ENCODE results near the gene LMNTD2. TPM values are rescaled to one million over a fixed set of nuclear protein-coding genes. Genes with fewer than 3 reads are reported as not detected.
A peak's percentile ranks its signal among the peaks of the same experiment; 100 is the strongest.

LMNTD2 gene
- total RNA-seq, 1 donor from 2014 or later = 8.8 TPM

DNA sequence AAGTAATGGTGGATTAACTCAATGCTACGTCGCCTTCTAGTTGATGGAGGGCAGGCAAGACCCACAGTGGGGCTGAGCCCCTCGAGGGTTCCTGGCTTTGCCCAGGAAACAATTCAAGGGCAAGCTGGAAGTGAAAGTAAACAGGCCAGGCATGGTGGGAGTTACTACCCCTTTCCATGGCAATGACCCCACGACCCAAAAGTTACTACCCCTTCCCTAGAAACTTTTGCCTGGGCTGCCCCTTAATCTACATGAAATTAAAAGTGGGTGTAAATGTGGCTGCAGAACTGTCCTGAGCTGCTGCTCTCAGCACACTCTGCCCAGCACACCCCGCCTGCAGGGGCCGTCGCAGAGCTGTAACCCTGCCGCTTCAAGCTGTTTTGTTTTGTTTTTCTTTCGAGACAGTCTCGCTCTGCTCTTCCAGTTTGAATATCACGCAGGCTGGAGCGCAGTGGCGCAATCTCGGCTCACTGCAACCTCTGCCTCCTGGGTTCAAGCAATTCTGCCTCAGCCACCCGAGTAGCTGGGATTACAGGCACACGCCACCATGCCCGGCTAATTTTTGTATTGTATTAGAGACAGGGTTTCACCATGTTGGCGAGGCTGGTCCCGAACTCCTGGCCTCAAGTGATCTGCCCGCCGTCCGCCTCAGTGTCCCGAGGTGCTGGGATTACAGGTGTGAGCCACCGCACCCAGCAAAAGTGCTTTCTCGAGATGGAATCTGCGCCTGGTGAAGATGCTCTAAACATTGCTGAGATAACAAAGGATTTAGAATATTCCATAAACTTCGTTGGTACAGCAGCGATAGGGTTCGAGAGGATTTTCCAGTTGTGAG, 47.6 kb downstream of the LMNTD2 start:
- DNase-seq (ENCODE audit: low spot score) = no peak

DNA sequence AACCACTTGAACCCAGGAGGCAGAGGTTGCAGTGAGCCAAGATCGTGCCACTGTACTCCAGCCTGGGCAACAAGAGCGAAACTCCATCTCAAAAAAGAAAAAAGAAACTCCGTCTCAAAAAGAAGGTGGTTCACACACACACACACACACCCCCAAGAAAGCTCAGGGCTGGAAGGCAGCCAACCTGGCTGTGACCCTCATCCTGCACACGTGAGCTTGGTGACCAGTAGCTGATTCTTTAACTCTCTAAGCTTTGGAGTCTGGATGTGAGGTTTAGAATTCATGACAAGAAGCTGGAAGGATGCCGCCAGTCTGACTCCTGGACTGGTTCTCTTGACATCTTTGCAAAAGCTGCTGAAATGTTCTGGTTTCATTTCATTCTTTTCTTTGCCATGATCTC, 51.6 kb downstream of the LMNTD2 start:
- peak; percentile 42 for DNase-seq (ENCODE audit: low spot score)

- peak; percentile 43 for DNase-seq (ENCODE audit: low spot score)
Measured at GRCh38 chr11:507727-508515, 52.6 kb downstream of the LMNTD2 start.

DNA sequence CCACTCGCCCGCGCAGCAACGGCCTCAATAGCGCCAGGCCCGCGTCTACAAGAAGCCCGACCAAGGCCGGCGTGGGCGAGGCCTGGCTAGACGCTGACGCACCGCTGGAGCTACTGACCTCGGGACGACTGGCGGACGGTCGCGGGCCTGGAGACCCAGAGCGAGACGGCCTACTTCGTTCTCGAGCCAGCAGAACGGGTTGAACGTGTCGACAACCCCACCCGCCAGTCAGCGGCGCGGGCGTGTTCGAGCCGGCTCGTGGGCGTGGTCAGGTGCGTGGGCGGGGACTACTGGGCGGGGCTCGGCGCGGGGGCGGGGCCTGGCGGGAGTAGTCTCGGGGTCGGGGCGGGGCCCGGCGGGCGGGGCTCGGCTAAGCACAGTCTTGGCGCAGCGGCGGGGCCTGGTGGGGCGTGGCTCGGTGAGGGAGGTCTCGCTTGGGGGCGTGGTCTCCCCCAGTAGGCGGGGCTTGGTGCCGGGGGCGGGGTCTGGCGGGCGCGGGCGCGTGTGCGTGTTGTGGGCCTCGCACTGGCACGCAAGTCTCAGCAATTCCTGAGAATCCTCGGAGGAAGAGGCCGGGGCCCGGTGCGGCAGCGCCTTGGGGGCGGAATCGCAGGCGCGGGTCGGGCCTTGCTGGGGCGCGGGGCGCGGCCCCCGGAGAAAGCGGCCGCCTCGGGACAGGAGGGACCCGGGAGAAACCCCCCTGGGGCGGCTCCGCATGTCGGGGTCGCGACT, 53.4 kb downstream of the LMNTD2 start, which contains the start of gene RNH1:
Gene RNH1 (minus strand): TSS at position 248 of the 732 bp plus-strand sequence. CDS start 5,080 bp downstream, outside the sequence.
- peak; percentile 99 for DNase-seq (ENCODE audit: low spot score)

- peak; percentile 98 for DNase-seq (ENCODE audit: low spot score)
Measured at GRCh38 chr11:506238-506994, 54.1 kb downstream of the LMNTD2 start.

DNA sequence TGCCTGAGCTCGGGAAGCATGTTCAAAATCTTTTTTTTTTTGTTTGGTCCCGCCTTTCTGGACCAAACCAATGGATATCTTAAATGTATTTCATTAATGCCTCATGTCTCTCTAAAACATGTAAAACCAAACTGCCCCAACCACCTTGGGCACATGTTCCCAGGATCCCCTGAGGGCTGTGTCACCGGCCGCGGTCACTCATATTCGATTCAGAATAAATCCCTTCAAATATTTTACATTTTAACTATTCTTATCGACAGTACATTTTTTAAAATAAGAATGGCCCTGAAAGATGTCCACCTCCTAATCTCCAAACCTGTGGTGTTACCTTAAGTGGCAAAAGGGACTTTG, 55.6 kb downstream of the LMNTD2 start:
- DNase-seq (ENCODE audit: low spot score) = no peak

Other genes starting within 250 kb of the LMNTD2 start
- gene IFITM1, start 246.7 kb downstream of the LMNTD2 start, total RNA-seq = 150 TPM
- 536 TPM for gene IFITM3, start 239.9 kb downstream of the LMNTD2 start, total RNA-seq
- gene B4GALNT4, start 191.2 kb downstream of the LMNTD2 start, total RNA-seq = 3.3 TPM
- 78.5 TPM for gene PKP3, start 166.5 kb downstream of the LMNTD2 start, total RNA-seq
- 73.9 TPM for gene SIGIRR, start 145.7 kb downstream of the LMNTD2 start, total RNA-seq
- 17.9 TPM for gene ANO9, start 118.7 kb downstream of the LMNTD2 start, total RNA-seq
- gene PTDSS2, start 110.5 kb downstream of the LMNTD2 start, total RNA-seq = 28.6 TPM
- 182 TPM for gene RNH1, start 53.5 kb downstream of the LMNTD2 start, total RNA-seq
- gene HRAS, start 25.2 kb downstream of the LMNTD2 start, total RNA-seq = 85.3 TPM
- 3.4 TPM for gene LRRC56, start 23.2 kb downstream of the LMNTD2 start, total RNA-seq
- gene RASSF7, start 232 bp upstream of the LMNTD2 start, total RNA-seq = 54.9 TPM
- gene PHRF1, start 15.7 kb upstream of the LMNTD2 start, total RNA-seq = 43.6 TPM
- gene IRF7, start 55.2 kb upstream of the LMNTD2 start, total RNA-seq = 14.9 TPM
- not detected for gene CDHR5, start 64.2 kb upstream of the LMNTD2 start, total RNA-seq
- not detected for gene SCT, start 66.4 kb upstream of the LMNTD2 start, total RNA-seq
- 2.6 TPM for gene DRD4, start 76.5 kb upstream of the LMNTD2 start, total RNA-seq
- 36.9 TPM for gene DEAF1, start 134.5 kb upstream of the LMNTD2 start, total RNA-seq
- gene TMEM80, start 135.1 kb upstream of the LMNTD2 start, total RNA-seq = 32.5 TPM
- 156 TPM for gene EPS8L2, start 145.5 kb upstream of the LMNTD2 start, total RNA-seq
- 172 TPM for gene TALDO1, start 186.7 kb upstream of the LMNTD2 start, total RNA-seq
- gene GATD1, start 216.7 kb upstream of the LMNTD2 start, total RNA-seq = 82.5 TPM
- 0.23 TPM for gene CEND1, start 229.4 kb upstream of the LMNTD2 start, total RNA-seq
- gene SLC25A22, start 237.5 kb upstream of the LMNTD2 start, total RNA-seq = 28.4 TPM
- 20.6 TPM for gene PIDD1, start 244.5 kb upstream of the LMNTD2 start, total RNA-seq
- 2,024 TPM for gene RPLP2, start 249.2 kb upstream of the LMNTD2 start, total RNA-seq

Data from ureter (tissue), 1 donor.